ENCODE results near the gene POC1B.
A peak's percentile ranks its signal among the peaks of the same experiment; 100 is the strongest.

POC1B gene

GRCh38 chr12:89376202-89376529 is 149.7 kb downstream of the POC1B start:
- TF ChIP-seq ARNTL (CRISPR knock-in tag; IDR thresholded peaks at IDR 0.05; ENCODE audit: borderline replicate concordance, low read depth) (no peak), CREB5 (CRISPR knock-in tag; IDR thresholded peaks at IDR 0.05; ENCODE audit: low read depth) (no peak), ZNF70 (CRISPR knock-in tag; IDR thresholded peaks at IDR 0.05) (no peak), TOX (CRISPR knock-in tag; IDR thresholded peaks at IDR 0.05; ENCODE audit: borderline replicate concordance) (no peak), CSRNP3 (CRISPR knock-in tag; IDR thresholded peaks at IDR 0.05) (no peak), PPARA (CRISPR knock-in tag; IDR thresholded peaks at IDR 0.05; ENCODE audit: borderline replicate concordance) (no peak), ZC3H10 (CRISPR knock-in tag; IDR thresholded peaks at IDR 0.05) (no peak), ZFP3 (CRISPR knock-in tag; IDR thresholded peaks at IDR 0.05) (no peak), ZNF565 (CRISPR knock-in tag; conservative IDR thresholded peaks at IDR 0.05; ENCODE audit: low read depth) (no peak), TCF4 (CRISPR knock-in tag; IDR thresholded peaks at IDR 0.05; ENCODE audit: borderline replicate concordance) (no peak), SNAI2 (CRISPR knock-in tag; IDR thresholded peaks at IDR 0.05) (no peak), CSDC2 (CRISPR knock-in tag; IDR thresholded peaks at IDR 0.05) (no peak), POU6F1 (CRISPR knock-in tag; IDR thresholded peaks at IDR 0.05; ENCODE audit: borderline replicate concordance, low read depth) (no peak), PATZ1 (CRISPR knock-in tag; IDR thresholded peaks at IDR 0.05; ENCODE audit: borderline replicate concordance) (no peak), BACH2 (CRISPR knock-in tag; IDR thresholded peaks at IDR 0.05; ENCODE audit: borderline replicate concordance) (no peak), ISL1 (CRISPR knock-in tag; IDR thresholded peaks at IDR 0.05) (no peak), ESRRG (CRISPR knock-in tag; IDR thresholded peaks at IDR 0.05) (no peak), TSHZ2 (CRISPR knock-in tag; IDR thresholded peaks at IDR 0.05) (no peak)
- ATAC-seq: no peak

- peak; percentile 66 for ATAC-seq
- no peak for TF ChIP-seq TSHZ2 (CRISPR knock-in tag; IDR thresholded peaks at IDR 0.05)
- TF ChIP-seq ZFP3 (CRISPR knock-in tag; IDR thresholded peaks at IDR 0.05): no peak
- TF ChIP-seq PPARA (CRISPR knock-in tag; IDR thresholded peaks at IDR 0.05; ENCODE audit: borderline replicate concordance): no peak
- TF ChIP-seq CSDC2 (CRISPR knock-in tag; IDR thresholded peaks at IDR 0.05): no peak
- TF ChIP-seq ISL1 (CRISPR knock-in tag; IDR thresholded peaks at IDR 0.05): no peak
- no peak for TF ChIP-seq OSR1 (CRISPR knock-in tag; IDR thresholded peaks at IDR 0.05)
- TF ChIP-seq CREB5 (CRISPR knock-in tag; IDR thresholded peaks at IDR 0.05; ENCODE audit: low read depth): no peak
- TF ChIP-seq ZC3H10 (CRISPR knock-in tag; IDR thresholded peaks at IDR 0.05): no peak
- TF ChIP-seq PATZ1 (CRISPR knock-in tag; IDR thresholded peaks at IDR 0.05; ENCODE audit: borderline replicate concordance): no peak
- TF ChIP-seq TCF4 (CRISPR knock-in tag; IDR thresholded peaks at IDR 0.05; ENCODE audit: borderline replicate concordance): no peak
- TF ChIP-seq ZNF70 (CRISPR knock-in tag; IDR thresholded peaks at IDR 0.05): no peak
- TF ChIP-seq BACH2 (CRISPR knock-in tag; IDR thresholded peaks at IDR 0.05; ENCODE audit: borderline replicate concordance): no peak
- no peak for TF ChIP-seq POU6F1 (CRISPR knock-in tag; IDR thresholded peaks at IDR 0.05; ENCODE audit: borderline replicate concordance, low read depth)
Measured at GRCh38 chr12:89373763-89374572, 151.9 kb downstream of the POC1B start.

Data from SK-N-SH treated with all-trans-retinoic acid at 6 μM for 48 hours (cell line).